ENCODE data around the gene MAGI2.

DNA sequence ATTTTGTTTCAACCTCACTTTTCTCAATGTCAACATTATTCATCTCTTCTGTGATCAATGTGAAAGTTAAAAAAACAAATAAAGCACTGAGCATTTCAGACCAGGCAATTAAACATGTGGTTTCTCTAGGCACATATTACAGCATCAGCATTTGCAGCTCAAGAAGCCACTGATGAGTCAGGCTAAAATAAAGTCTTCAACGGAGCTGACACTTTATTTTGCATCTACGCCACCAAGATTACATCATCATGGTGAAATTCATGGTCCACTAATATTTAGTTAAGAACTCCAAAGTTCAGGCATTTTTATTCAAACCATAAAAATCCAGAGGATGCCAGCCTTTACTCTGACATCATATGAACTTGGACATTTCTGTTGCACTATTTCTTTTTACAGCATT is 33.0 kb downstream of the MAGI2 start:
- TF ChIP-seq, protein P1, sequence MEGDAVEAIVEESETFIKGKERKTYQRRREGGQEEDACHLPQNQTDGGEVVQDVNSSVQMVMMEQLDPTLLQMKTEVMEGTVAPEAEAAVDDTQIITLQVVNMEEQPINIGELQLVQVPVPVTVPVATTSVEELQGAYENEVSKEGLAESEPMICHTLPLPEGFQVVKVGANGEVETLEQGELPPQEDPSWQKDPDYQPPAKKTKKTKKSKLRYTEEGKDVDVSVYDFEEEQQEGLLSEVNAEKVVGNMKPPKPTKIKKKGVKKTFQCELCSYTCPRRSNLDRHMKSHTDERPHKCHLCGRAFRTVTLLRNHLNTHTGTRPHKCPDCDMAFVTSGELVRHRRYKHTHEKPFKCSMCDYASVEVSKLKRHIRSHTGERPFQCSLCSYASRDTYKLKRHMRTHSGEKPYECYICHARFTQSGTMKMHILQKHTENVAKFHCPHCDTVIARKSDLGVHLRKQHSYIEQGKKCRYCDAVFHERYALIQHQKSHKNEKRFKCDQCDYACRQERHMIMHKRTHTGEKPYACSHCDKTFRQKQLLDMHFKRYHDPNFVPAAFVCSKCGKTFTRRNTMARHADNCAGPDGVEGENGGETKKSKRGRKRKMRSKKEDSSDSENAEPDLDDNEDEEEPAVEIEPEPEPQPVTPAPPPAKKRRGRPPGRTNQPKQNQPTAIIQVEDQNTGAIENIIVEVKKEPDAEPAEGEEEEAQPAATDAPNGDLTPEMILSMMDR (conservative IDR thresholded peaks at IDR 0.05; ENCODE audit: low read length) = no peak
- no peak for TF ChIP-seq EZH2phosphoT487 (IDR thresholded peaks at IDR 0.05; ENCODE audit: borderline replicate concordance)

Data from Loucy (cell line).